ENCODE results near the gene RALBP1.
"Not testable (repeated sequence)": the region's sequence is repeated elsewhere in the genome, so short reads cannot be mapped to it uniquely, and the experiment has no call there.

Gene RALBP1

GRCh38 chr18:9454061-9454703 lies 21.1 kb upstream of the RALBP1 start:
- peak; percentile 37 for DNase-seq (ENCODE audit: low spot score)

DNA sequence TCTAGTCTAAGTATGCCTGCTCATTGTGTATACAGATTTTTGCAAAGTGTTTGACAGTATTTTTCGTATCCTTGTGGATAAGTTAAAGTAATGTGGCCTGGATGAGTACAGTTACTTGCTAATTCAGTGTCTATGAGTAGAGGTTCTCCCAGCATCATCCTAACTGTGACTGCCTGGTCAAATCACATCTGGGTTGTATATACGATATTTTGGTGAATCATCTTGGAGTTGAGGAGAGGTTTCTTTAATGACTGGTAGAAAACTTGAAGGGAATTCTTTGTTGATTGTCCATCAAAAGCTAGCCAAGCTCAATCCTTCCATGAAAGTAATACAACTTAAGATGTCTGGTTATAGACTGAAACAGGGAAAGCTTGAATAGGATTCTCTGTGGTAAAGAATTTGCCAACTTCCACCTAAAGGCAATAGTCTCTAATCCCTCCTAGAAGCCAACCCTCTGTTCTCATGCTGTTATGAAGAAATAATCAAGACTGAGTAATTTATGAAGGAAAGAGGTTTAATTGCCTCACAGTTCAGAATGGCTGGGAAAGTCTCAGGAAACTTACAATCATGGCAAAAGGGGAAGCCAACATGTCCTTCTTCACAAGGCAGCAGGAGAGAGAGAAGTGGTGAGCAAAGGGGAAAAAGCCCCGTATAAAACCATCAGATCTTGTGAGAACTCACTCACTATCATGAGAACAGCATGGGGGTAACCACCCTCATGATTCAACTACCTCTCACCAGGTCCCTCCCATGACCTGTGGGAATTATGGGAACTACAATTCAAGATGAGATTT lies 19.4 kb upstream of the RALBP1 start:
- no peak for DNase-seq (ENCODE audit: low spot score)

DNA sequence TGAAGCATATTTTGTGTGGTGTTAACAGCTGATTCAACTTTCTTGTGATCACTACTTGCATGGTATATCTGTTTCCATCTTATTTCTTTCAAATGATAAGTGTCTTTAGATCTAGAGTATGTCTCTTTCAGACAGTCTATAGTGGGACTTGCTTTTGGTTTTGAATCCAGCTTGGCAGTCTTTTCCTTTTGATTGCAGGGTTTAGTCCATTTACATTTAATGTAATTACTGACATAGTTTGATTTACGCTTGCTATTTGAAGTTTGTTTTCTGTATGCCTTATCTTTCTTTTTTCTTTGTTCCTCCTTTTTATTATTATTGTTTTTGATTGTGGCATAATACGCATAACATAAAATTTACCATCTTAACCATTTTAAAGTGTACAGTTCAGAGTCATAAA lies 9.2 kb upstream of the RALBP1 start:
- DNase-seq (ENCODE audit: low spot score) = no peak

DNA sequence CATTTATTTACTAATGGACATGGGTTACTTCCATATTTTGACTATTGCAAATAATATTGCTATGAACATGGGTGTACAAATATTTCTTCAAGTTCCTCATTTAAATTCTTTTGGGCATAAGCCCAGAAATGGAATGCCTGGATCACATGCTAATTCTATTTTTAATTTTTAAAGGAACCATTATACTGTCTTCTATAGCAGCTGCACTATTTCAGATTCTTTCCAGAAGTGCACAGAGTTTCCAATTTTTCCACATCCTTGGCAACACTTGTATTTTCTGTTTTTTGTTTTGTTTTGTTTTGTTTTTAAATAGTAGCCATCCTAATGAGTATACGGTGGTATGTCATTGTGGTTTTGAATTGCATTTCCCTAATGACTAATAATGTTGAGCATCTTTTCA lies 8.5 kb upstream of the RALBP1 start:
- DNase-seq (ENCODE audit: low spot score) = no peak

GRCh38 chr18:9468998-9469397 lies 6.3 kb upstream of the RALBP1 start:
- DNase-seq (ENCODE audit: low spot score) = no peak

DNA sequence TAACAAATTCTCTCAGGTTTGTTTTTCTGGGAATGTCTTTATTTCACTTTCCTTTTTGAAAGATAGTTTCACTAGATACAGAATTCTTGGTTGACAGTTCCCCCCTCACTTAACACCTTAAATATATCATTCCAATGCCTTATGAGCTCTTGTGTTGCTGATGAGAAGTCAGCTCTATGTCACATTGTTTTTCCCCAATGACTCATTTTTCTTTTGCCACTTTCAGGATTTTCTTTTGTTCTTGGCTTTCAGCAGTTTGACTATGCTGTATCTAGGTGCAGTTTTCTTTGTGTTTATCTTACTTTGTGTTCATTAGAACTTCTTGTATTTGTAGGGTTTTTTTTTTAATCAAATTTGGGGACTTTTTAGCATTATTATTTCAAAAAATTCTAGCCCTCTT lies 5.6 kb upstream of the RALBP1 start:
- no peak for DNase-seq (ENCODE audit: low spot score)

DNA sequence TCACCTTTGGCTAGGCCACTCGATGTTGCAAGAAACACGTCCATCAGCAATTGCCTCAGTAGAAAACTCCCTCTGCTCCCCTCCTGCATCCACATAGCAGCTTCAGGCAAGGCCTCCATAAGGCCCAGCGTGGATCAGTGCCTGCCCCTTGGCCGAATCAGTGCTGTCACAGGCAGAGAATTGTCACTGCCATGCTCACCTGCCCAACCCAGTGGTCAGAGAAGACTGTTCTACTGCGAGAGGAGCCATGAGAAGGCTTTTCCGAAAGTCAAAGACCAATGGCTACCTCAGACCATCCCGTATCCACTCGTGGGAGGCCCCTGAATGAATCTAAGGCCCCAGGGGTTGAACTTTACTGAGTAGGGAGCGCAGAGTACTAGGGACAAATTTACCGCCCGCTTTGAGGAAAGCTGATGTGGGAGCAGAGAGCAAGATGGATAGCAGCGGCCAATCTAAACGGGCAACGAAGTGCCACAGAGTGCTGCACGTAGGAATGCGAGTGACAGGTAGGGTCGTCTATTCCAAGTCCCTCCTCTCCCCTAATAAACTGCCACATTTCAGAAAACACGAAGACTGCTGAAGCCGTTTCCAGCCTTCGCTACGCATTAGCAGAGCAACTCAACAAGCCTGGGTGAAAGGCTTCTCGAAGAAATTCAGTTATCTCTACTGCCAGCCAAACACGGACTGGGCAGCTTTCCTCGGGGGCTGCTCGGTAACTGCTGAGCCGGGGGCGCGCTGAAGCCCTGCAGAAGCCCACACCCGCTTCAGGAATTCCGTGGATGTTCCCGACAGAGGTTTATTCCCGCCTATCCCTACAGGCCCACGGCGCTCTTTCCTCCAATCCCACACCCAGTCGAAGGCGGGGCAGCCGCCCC lies 968 bp upstream of the RALBP1 start:
- peak; percentile 90 for DNase-seq (ENCODE audit: low spot score)

DNA sequence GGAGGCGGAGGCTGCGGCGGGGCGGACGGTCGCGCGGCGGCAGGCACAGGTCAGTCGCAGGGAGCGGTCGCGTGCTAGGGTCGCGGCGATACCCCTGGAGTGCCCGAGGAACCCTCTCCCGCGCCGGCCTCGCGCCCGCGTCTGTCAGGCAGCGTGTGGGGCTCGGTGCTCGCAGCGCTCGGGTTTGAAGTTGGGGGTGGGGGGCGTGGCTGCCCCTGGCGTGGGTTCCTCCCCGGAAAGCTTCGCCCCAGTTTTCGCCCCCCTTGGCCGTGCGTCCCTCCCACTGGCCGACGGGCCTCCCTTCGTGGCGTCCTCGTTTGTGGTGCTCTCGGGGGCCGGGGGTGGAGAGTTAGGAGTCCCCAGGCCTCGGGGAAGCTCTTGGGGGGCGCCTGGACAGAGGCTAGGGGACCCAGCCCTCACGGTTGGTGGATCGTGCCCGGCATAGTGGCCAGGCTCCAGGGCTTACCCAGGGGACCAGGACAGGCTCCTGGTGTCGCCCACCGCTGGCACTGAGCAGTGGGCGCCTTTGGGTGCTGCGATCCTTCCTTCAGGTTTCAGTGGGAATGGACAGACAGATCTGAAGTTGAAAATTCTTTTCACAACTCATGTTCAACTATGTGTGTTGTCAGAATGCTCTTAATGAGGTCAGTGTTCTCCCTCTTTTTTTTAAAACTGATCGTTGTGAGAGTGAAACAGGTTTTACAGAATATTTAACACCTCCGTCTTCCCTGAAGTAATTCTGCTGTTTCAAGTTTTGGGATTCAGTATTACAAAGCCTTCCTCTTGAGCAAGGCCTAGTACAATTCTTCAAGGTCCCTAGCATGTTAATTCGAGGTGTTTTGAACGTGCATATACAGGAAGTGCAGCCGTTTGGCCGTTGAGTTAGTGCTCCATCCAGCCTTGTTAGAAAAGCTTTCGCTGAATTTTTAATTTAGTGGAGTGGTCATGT lies 604 bp downstream of the RALBP1 start:
- DNase-seq (ENCODE audit: low spot score) = peak; percentile 55

- DNase-seq (ENCODE audit: low spot score) = not testable (repeated sequence)
These were observed 1.6 kb downstream of the RALBP1 start for GRCh38 chr18:9476949-9477348.

- no peak for DNase-seq (ENCODE audit: low spot score)
These were observed 2.2 kb downstream of the RALBP1 start for GRCh38 chr18:9477509-9477908.

- DNase-seq (ENCODE audit: low spot score) = no peak
These were observed 3.2 kb downstream of the RALBP1 start for GRCh38 chr18:9478545-9478944.

- DNase-seq (ENCODE audit: low spot score) = no peak
These were observed 7.5 kb downstream of the RALBP1 start for GRCh38 chr18:9482790-9483189.

GRCh38 chr18:9483526-9483925 lies 8.2 kb downstream of the RALBP1 start:
- DNase-seq (ENCODE audit: low spot score) = no peak

DNA sequence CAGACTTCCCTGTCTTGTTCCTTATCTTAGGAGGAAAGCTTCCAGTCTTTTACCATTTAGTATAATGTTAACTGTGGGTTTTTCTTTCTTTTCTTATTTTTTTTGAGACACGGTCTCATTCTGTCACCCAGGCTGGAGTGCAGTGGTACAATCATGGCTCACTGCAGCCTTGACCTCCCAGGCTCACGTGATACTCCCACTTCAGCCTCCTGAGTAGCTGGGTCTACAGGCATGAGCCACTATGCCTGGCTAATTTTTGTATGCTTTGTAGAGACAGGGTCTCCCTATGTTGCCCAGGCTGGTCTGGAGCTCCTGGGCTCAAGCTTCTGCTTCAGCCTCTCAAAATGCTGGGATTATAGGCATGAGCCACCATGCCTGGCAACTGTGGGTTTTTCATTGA lies 9.5 kb downstream of the RALBP1 start:
- DNase-seq (ENCODE audit: low spot score) = not testable (repeated sequence)

DNA sequence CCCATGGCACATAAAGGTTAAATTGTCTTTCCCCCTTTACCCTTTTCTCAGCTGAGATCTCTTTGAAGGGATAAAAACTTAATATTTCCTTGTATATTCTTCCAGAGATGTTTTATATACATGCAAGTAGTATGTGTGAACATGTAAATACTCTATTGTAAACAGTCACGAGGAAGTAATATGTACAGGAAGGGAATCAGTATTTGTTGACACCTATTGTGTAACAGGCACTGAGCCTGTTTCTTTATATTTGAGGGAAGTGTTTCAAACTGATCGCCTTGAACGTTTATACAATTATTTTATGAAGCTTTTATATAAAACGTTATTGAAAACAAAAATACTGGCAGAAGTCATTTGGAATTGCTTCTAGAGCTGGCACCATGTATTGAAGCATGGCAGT lies 13.2 kb downstream of the RALBP1 start:
- no peak for DNase-seq (ENCODE audit: low spot score)

DNA sequence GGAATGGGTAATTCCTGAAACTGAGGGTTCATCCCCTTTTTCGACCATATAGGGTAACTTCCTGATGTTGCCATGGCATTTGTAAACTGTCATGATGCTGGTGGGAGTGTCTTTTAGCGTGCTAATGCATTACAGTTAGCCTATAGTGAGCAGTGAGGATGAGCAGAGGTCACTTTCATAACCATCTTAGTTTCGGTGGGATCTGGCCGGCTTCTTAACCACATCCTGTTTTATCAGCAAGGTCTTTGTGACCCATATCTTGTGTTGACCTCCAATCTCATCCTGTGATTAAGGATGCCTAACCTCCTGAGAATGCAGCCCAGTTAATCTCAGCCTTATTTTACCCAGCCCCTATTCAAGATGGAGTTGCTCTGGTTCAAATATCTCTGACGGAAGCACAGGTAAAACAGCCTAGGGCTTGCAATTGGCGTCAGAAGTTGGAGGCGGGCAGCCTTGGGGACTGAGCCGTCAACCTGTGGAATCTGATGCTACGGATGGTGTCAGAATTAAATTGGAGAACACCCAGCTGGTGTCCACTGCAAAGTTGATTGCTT lies 19.5 kb downstream of the RALBP1 start:
- no peak for DNase-seq (ENCODE audit: low spot score)

GRCh38 chr18:9495465-9495864 lies 20.2 kb downstream of the RALBP1 start:
- no peak for DNase-seq (ENCODE audit: low spot score)

GRCh38 chr18:9495916-9496705 lies 20.8 kb downstream of the RALBP1 start:
- no peak for DNase-seq (ENCODE audit: low spot score)

- DNase-seq (ENCODE audit: low spot score) = no peak
These were observed 30.9 kb downstream of the RALBP1 start for GRCh38 chr18:9506046-9506792.
